SK-N-SH treated with all-trans-retinoic acid at 6 μM for 48 hours (cell line): ENCODE results near the gene ZBTB12.

Source experiments
- RARB ChIP-seq: fragments of 250-450 bp; sonication (Bioruptor Pico); IDR thresholded peaks from 2 replicates; pipeline ENCODE4 v1.8.0; 2021; ENCODE audit warnings: mild to moderate bottlenecking, moderate library complexity
- TCF4 ChIP-seq: fragments of 250-450 bp; sonication (Bioruptor Pico); IDR thresholded peaks from 2 replicates; pipeline ENCODE4 v1.8.0; 2021; ENCODE audit warnings: mild to moderate bottlenecking, moderate library complexity, borderline replicate concordance

- TF ChIP-seq TCF4 (no peak), RARB (CRISPR knock-in tag) (no peak)
Measured at GRCh38 chr6:31870385-31870921, 31.4 kb downstream of the ZBTB12 start.
